K562 (cell line): ENCODE results near the gene CLVS2. TPM values are rescaled to one million over a fixed set of nuclear protein-coding genes. Genes with fewer than 3 reads are reported as not detected.

Experiments used
- ATAC-seq: fragments of 200-7000 bp; cut with Tn5 transposase; 3 replicates; pipeline ENCODE4 v1.9.1; 2020; ENCODE audit warnings: moderate library complexity
- BruUV-seq: library from RNA; stranded (reverse); fragments of 400-500 nt; replicated peaks from 2 replicates; lab custom pipeline; 2021; lab: Mats Ljungman, UMichigan
- CTCF ChIA-PET: fragments of 300-600 bp; formaldehyde crosslinking; extraction: SDS; loops from one replicate; lab custom pipeline; 2021; ENCODE audit warnings: low intra/inter-chr PET ratio; lab: Yijun Ruan, JAX
- POLR2A ChIA-PET: fragments of 300-600, 350-650 bp; sonication (Branson Sonifier 250); formaldehyde crosslinking; extraction: SDS; loops from one replicate; lab custom pipeline; 2021; ENCODE audit warnings: antibody characterized with exemption, inconsistent platforms; lab: Yijun Ruan, JAX
- DNase-seq, 4 experiments: peaks; one replicate each; pipeline versions ENCODE4 v3.0.0 to v3.0.0-alpha.2; 2011 to 2018; ENCODE audit warnings: low spot score in 3 of 4, mixed read lengths in 3 of 4; ENCODE audit errors: extremely low read depth in 1 of 4
- FAIRE-seq: peaks from 2 replicates; lab custom pipeline; 2011; peaks lifted over from hg19 to GRCh38; lab: Jason Lieb, UNC
- H2AFZ ChIP-seq: 2 replicates; pipeline ENCODE4 v1.6.0; 2011; ENCODE audit warnings: low read depth, low read length, control low read depth, inconsistent platforms
- H3K27ac ChIP-seq: fragments of 200-600 bp; 3 replicates; pipeline ENCODE4 v1.8.0; 2011; ENCODE audit warnings: low read depth, mild to moderate bottlenecking, control low read depth, inconsistent platforms, low read length, moderate library complexity, mixed read lengths; ENCODE audit errors: extremely low read depth
- H3K27me3 ChIP-seq, 2 experiments: fragments of 300-600 bp in 1 of 2; 2 replicates in 1 of 2; 3 replicates in 1 of 2; pipeline versions ENCODE4 v1.6.0 to v1.8.0; 2011; ENCODE audit warnings: inconsistent platforms in 2 of 2, low read length in 2 of 2, mild to moderate bottlenecking in 1 of 2, mixed read lengths in 1 of 2, moderate library complexity in 1 of 2; ENCODE audit not compliant: control insufficient read depth in 2 of 2, insufficient read depth in 2 of 2
- H3K36me3 ChIP-seq: fragments of 300-600 bp; 3 replicates; pipeline ENCODE4 v1.8.0; 2011; ENCODE audit warnings: mild to moderate bottlenecking, low read length, inconsistent platforms; ENCODE audit not compliant: control insufficient read depth, insufficient read depth
- H3K4me1 ChIP-seq, 2 experiments: fragments of 200-600 bp in 1 of 2; replicated peaks in 1 of 2; 2 replicates in 1 of 2; 3 replicates in 1 of 2; pipeline versions ENCODE4 v1.5.1 to v1.8.0; 2011; ENCODE audit warnings: inconsistent platforms in 2 of 2, low read length in 2 of 2, mild to moderate bottlenecking in 1 of 2, mixed read lengths in 1 of 2, moderate library complexity in 1 of 2; ENCODE audit not compliant: control insufficient read depth in 2 of 2, insufficient read depth in 2 of 2
- H3K4me2 ChIP-seq: 2 replicates; pipeline ENCODE4 v1.6.1; 2011; ENCODE audit warnings: low read length, control low read depth, inconsistent platforms, mixed read lengths; ENCODE audit not compliant: insufficient read depth
- H3K4me3 ChIP-seq: fragments of 200-600 bp; sonication (generic), shearing (Covaris generic); 2 replicates; pipeline ENCODE4 v1.5.1; 2016; ENCODE audit warnings: control low read depth, inconsistent platforms
- H3K79me2 ChIP-seq: fragments of 200-600 bp; 3 replicates; pipeline ENCODE4 v1.8.0; 2011; ENCODE audit warnings: low read length, inconsistent platforms; ENCODE audit not compliant: control insufficient read depth, insufficient read depth
- H3K9ac ChIP-seq, 2 experiments: 2 replicates each; pipeline versions ENCODE4 v1.6.0 to v1.6.1; 2011; ENCODE audit warnings: low read depth in 2 of 2, low read length in 2 of 2, control low read depth in 1 of 2, inconsistent platforms in 1 of 2, mild to moderate bottlenecking in 1 of 2, mixed read lengths in 1 of 2; ENCODE audit not compliant: insufficient read depth in 1 of 2
- H3K9me1 ChIP-seq: one replicate; pipeline ENCODE4 v1.6.0; 2011; ENCODE audit warnings: inconsistent platforms, mild to moderate bottlenecking, low read length, moderate library complexity; ENCODE audit not compliant: control insufficient read depth, insufficient read depth
- H3K9me3 ChIP-seq: replicated peaks from 2 replicates; pipeline ENCODE4 v1.5.1; 2011; ENCODE audit warnings: low read depth, low read length, inconsistent platforms; ENCODE audit not compliant: control insufficient read depth, insufficient read depth
- H4K20me1 ChIP-seq: replicated peaks from 2 replicates; pipeline ENCODE4 v1.6.1; 2011; ENCODE audit warnings: low read length, inconsistent platforms, mixed read lengths; ENCODE audit not compliant: control insufficient read depth, insufficient read depth
- CBFA2T3 ChIP-seq: fragments of 450-650 bp; IDR thresholded peaks from 2 replicates; pipeline ENCODE4 v1.6.1; 2017
- CBX1 ChIP-seq: sonication (generic); IDR thresholded peaks from 2 replicates; pipeline ENCODE4 v1.6.1; 2016; ENCODE audit warnings: antibody characterized with exemption, low read depth, mild to moderate bottlenecking
- DACH1 ChIP-seq: fragments of 450-650 bp; IDR thresholded peaks from 2 replicates; pipeline ENCODE4 v1.6.1; 2018; ENCODE audit not compliant: partially characterized antibody
- FOXK2 ChIP-seq, 2 experiments: fragments of 450-650 bp; IDR thresholded peaks in 1 of 2; conservative IDR thresholded peaks in 1 of 2; 2 replicates each; pipeline ENCODE4 v1.6.1; 2016; ENCODE audit warnings: low read depth in 2 of 2, mild to moderate bottlenecking in 1 of 2
- HEY1 ChIP-seq: fragments of 250-450 bp; sonication (Bioruptor Pico); IDR thresholded peaks from 2 replicates; pipeline ENCODE4 v1.5.0; 2020; ENCODE audit warnings: mild to moderate bottlenecking, moderate library complexity, borderline replicate concordance
- KAT2B ChIP-seq: IDR thresholded peaks from one replicate; pipeline ENCODE4 v1.6.1; 2012; ENCODE audit warnings: low read depth, mild to moderate bottlenecking, control low read depth, inconsistent platforms, low read length, moderate library complexity
- NFIC ChIP-seq: fragments of 450-650 bp; IDR thresholded peaks from 2 replicates; pipeline ENCODE4 v1.6.1; 2017; ENCODE audit warnings: mild to moderate bottlenecking, inconsistent platforms
- SP1 ChIP-seq: sonication (generic); formaldehyde crosslinking; IDR thresholded peaks from 2 replicates; pipeline ENCODE4 v1.8.1; 2022; ENCODE audit warnings: mild to moderate bottlenecking, missing genetic modification reagents
- TEAD4 ChIP-seq, 2 experiments: sonication (generic) in 1 of 2; formaldehyde crosslinking in 1 of 2; IDR thresholded peaks; 2 replicates each; pipeline versions ENCODE4 v1.6.1 to v1.8.0; 2012 to 2022; ENCODE audit warnings: borderline replicate concordance in 1 of 2, inconsistent platforms in 1 of 2, low read length in 1 of 2, mild to moderate bottlenecking in 1 of 2, missing genetic modification reagents in 1 of 2
- ZNF512 ChIP-seq: IDR thresholded peaks from 2 replicates; pipeline ENCODE4 v1.6.1; 2016; ENCODE audit warnings: missing genetic modification characterization, missing compliant biosample characterization
- WGBS: fragments of 100-300 bp; shearing (Covaris generic); methylation state at CpG from one replicate; pipeline ENCODE4 v1.1.6; 2016; ENCODE audit warnings: low coverage, mixed read lengths; ENCODE audit not compliant: insufficient coverage; ENCODE audit errors: missing lambda C conversion rate; 5-methylcytosine and 5-hydroxymethylcytosine counted together
- in situ Hi-C: fragments of 300-500 bp; cut with MboI; formaldehyde crosslinking; loops from 4 replicates; pipeline ENCODE4 v1.15.0; 2018; ENCODE audit warnings: inconsistent platforms, mixed read lengths
- intact Hi-C: fragments of 100-400 bp; cut with micrococcal nuclease; formaldehyde crosslinking; loops from 2 replicates; pipeline ENCODE4 v1.14.2; 2022
- polyA plus RNA-seq, 8 experiments: library from polyadenylated mRNA; depleted of rRNA in 4 of 8; stranded (reverse) in 5 of 8; unstranded in 3 of 8; fragments of >200 nt; fragmentation: Nextera tagmentation in 2 of 8; fragmentation: Illumina TruSeq in 1 of 8; extraction: Ambion mirVana in 2 of 8; extraction: Trizol in 1 of 8; gene quantifications; 2 replicates each; pipeline versions ENCODE4 v1.2.1 to v1.2.3, GENCODE V29; 2011 to 2014; ENCODE audit warnings: inconsistent platforms in 1 of 8, missing spikeins in 1 of 8
- total RNA-seq, 7 experiments: library from RNA; depleted of rRNA in 6 of 7; stranded (reverse); fragments of >200 nt in 6 of 7; fragmentation: Illumina TruSeq in 2 of 7; extraction: Trizol in 2 of 7; gene quantifications; 2 replicates each; pipeline versions ENCODE4 v1.2.1 to v1.2.3, GENCODE V29; 2011 to 2021; ENCODE audit warnings: low replicate concordance in 1 of 7
- TF ChIP-seq, protein P1 (sequence below): sonication (generic); formaldehyde crosslinking; IDR thresholded peaks from 2 replicates; pipeline ENCODE4 v1.8.0; 2022; ENCODE audit warnings: missing genetic modification reagents, mild to moderate bottlenecking, moderate library complexity, borderline replicate concordance

Gene CLVS2
- total and polyA plus RNA-seq, 9 of the 15 experiments (the other 6 are each of a cell fraction or from before 2014, with no cell fraction given), result 0.01 to 0.36 (median 0.03) TPM; not detected in 3

DNA sequence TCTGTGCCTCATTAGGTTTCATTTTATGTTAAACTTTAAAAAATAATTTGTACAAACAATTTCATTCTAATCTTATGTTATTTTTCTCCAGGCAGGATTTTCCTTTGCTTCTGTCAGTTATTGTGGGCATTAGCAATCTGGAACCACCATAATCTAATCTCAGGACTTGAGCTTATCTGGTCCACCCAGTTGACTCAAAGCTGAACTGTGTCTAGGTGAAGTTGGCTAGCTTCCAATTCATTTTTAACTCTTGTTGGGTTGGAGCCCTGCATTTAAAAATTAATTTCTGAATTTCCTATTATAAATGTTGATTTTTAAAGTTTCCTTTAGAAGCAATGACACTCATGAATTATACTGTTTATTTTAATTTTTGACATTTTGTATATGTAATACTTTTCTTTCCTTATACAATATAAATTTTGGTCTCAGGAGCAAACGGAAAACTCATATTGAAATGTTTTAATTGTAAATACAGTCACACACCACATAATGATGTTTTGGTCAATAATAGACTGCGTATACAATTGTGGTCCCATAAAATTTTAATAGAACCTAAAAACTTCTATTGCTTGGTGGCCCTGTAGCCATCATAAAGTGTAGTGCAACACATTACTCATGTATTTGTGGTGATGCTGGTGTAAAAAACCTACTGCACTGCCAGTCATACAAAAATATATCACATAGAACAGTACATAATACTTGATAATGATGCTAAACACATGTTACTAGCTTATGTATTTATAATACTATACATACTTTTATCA is 121.3 kb downstream of the CLVS2 start:
- TF ChIP-seq SP1 (CRISPR knock-in tag), result no peak
- TF ChIP-seq TEAD4 (IDR thresholded peaks at IDR 0.05; ENCODE audit: low read length), result peak; percentile 31; the same call in 1 of the 2 replicates
- TF ChIP-seq TEAD4 (CRISPR knock-in tag; IDR thresholded peaks at IDR 0.05; ENCODE audit: borderline replicate concordance), result no peak
- peak; percentile 32; the same call in 1 of the 2 replicates for TF ChIP-seq CBFA2T3
- peak; percentile 65 for TF ChIP-seq NFIC
- no peak overlapping the region for H3K4me2 ChIP-seq
- no peaks in the 10 kb centered on the region for H4K20me1 ChIP-seq
- no peaks in the 10 kb centered on the region for H3K36me3 ChIP-seq
- ChIA-PET POLR2A (no interaction called here), CTCF (no interaction called here)
- BruUV-seq, result no TSS peak
- H3K27me3 ChIP-seq, result no peaks in the 10 kb centered on the region
- H3K4me1 ChIP-seq, result no peaks in the 10 kb centered on the region
- H3K9me3 ChIP-seq, result no peaks in the 10 kb centered on the region
- FAIRE-seq (no peak), DNase-seq (peak in 1 of 4 experiments; percentile 7), ATAC-seq (no peak)
- in situ Hi-C loops (no loop called here), intact Hi-C loops (no loop called here)
- no peaks in the 10 kb centered on the region for H3K79me2 ChIP-seq
- no peak overlapping the region for H2AFZ ChIP-seq
- no peak overlapping the region for H3K4me3 ChIP-seq
- H3K9me1 ChIP-seq, result no peaks in the 10 kb centered on the region
- H3K9ac ChIP-seq, result no peak overlapping the region
- 3% methylated on average over 2 of the region's 2 CpGs for WGBS
- no peak overlapping the region for H3K27ac ChIP-seq

DNA sequence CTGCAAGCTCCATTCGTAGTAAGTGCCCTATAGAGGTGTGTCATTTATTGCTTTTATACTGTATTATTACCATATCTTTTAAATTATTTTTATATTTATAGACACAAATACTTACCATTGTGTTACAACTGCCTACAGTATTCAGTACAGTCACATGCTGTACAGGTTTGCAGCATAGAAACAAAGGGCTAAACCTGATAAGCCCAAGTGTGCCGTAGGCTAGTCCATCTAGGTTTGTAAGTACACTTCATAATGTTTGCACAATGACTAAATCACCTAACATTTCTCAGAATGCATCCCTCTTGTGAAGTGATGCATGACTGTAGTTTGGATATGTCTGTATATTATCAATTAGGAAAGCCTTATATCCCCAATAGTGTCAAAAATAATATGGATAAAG is 122.8 kb downstream of the CLVS2 start:
- WGBS, result 0% methylated on average over 2 of the region's 2 CpGs
- DNase-seq (no peak), ATAC-seq (no peak), FAIRE-seq (no peak)
- CTCF ChIA-PET, result no interaction called here
- no peaks in the 10 kb centered on the region for H3K36me3 ChIP-seq
- no peaks in the 10 kb centered on the region for H3K27me3 ChIP-seq
- in situ Hi-C loops (no loop called here), intact Hi-C loops (no loop called here)
- no peak overlapping the region for H3K9ac ChIP-seq
- H4K20me1 ChIP-seq, result no peaks in the 10 kb centered on the region
- no peaks in the 10 kb centered on the region for H3K9me3 ChIP-seq
- H3K4me3 ChIP-seq, result no peak overlapping the region
- H3K9me1 ChIP-seq, result no peaks in the 10 kb centered on the region
- H3K4me2 ChIP-seq, result no peak overlapping the region
- no TSS peak for BruUV-seq
- H3K79me2 ChIP-seq, result no peaks in the 10 kb centered on the region
- no peaks in the 10 kb centered on the region for H3K4me1 ChIP-seq
- no peak overlapping the region for H2AFZ ChIP-seq
- POLR2A ChIA-PET, result no interaction called here
- no peak overlapping the region for H3K27ac ChIP-seq
- TF ChIP-seq ZNF512 (no peak), KAT2B (no peak), HEY1 (CRISPR knock-in tag) (no peak), FOXK2 (conservative IDR thresholded peaks at IDR 0.05 in 1 of 2, IDR thresholded peaks at IDR 0.05 in 1 of 2; ENCODE audit: low read depth in 2 of 2) (no peak), DACH1 (no peak), CBX1 (no peak)
- TF ChIP-seq, protein P1, sequence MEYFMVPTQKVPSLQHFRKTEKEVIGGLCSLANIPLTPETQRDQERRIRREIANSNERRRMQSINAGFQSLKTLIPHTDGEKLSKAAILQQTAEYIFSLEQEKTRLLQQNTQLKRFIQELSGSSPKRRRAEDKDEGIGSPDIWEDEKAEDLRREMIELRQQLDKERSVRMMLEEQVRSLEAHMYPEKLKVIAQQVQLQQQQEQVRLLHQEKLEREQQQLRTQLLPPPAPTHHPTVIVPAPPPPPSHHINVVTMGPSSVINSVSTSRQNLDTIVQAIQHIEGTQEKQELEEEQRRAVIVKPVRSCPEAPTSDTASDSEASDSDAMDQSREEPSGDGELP, result no peak
